ENCODE results near the gene FOXD4L6. TPM values are rescaled to one million over a fixed set of nuclear protein-coding genes. Genes with fewer than 3 reads are reported as not detected.

The FOXD4L6 gene
- total RNA-seq, 1 donor from 2014 or later = not detected

Other genes with a start within 250 kb of the FOXD4L6 start
- 13.6 and 17.7 TPM in 2 replicates for gene ZNG1F, start 60.6 kb upstream of the FOXD4L6 start, total RNA-seq